HCT116 (cell line): ENCODE measurements around the gene SNRPD2. TPM values are rescaled to one million over a fixed set of nuclear protein-coding genes. Genes with fewer than 3 reads are reported as not detected.

Experiments used
- ATAC-seq: fragments of 200-7000 bp; cut with Tn5 transposase; 2 replicates; pipeline ENCODE4 v1.9.1; 2020; ENCODE audit warnings: mild to moderate bottlenecking, moderate library complexity
- BruUV-seq: library from RNA; stranded (reverse); fragments of 400-500 nt; replicated peaks from 2 replicates; lab custom pipeline; 2021; lab: Mats Ljungman, UMichigan
- CTCF ChIA-PET: fragments of 300-600 bp; sonication (Branson Sonifier 250); formaldehyde crosslinking; loops from one replicate; lab custom pipeline; 2021; ENCODE audit warnings: antibody characterized with exemption; lab: Charles Lee
- POLR2A ChIA-PET: fragments of 300-600, 350-600 bp; sonication (Branson Sonifier 250); formaldehyde crosslinking; loops from one replicate; lab custom pipeline; 2021; ENCODE audit warnings: antibody characterized with exemption; lab: Charles Lee
- RAD21 ChIA-PET, 2 experiments: fragments of 300-600 bp; sonication (Branson Sonifier 250); formaldehyde crosslinking; loops; one replicate each; lab custom pipeline; 2023; ENCODE audit warnings: low total read pairs in 2 of 2; ENCODE audit not compliant: uncharacterized antibody in 2 of 2, unreplicated experiment in 2 of 2, low non-redundant PET in 1 of 2; lab: Charles Lee
- DNase-seq: peaks from one replicate; pipeline ENCODE4 v3.0.0-alpha.2; 2010; ENCODE audit warnings: low read depth, low spot score
- H2AFZ ChIP-seq: fragments of 200-600 bp; shearing (Covaris generic), sonication (generic); 2 replicates; pipeline ENCODE4 v1.6.1; 2017; ENCODE audit warnings: low read depth, mixed run types, mixed read lengths, antibody characterized with exemption, low read length; ENCODE audit not compliant: poor library complexity, severe bottlenecking
- H3K27ac ChIP-seq: 2 replicates; pipeline ENCODE4 v1.5.1; 2012; ENCODE audit warnings: low read depth, low read length
- H3K27me3 ChIP-seq: fragments of 200-600 bp; sonication (generic); 2 replicates; pipeline ENCODE4 v1.6.1; 2016; ENCODE audit warnings: mixed run types, low read length, mixed read lengths; ENCODE audit not compliant: insufficient read depth
- H3K36me3 ChIP-seq, 2 experiments: fragments of 200-500 bp in 1 of 2; fragments of 200-600 bp in 1 of 2; sonication (Bioruptor generic) in 1 of 2; sonication (generic) in 1 of 2; 2 replicates each; pipeline versions ENCODE4 v1.5.1 to v1.6.1; 2014 to 2016; ENCODE audit warnings: low read length in 2 of 2, inconsistent platforms in 1 of 2, mixed read lengths in 1 of 2, mixed run types in 1 of 2; ENCODE audit not compliant: insufficient read depth in 2 of 2, control insufficient read depth in 1 of 2
- H3K4me1 ChIP-seq, 2 experiments: fragments of 200-600 bp in 1 of 2; sonication (generic) in 1 of 2; 2 replicates each; pipeline versions ENCODE4 v1.5.1 to v1.6.1; 2012 to 2017; ENCODE audit warnings: low read length in 2 of 2, inconsistent platforms in 1 of 2, mild to moderate bottlenecking in 1 of 2, mixed read lengths in 1 of 2, mixed run types in 1 of 2, moderate library complexity in 1 of 2; ENCODE audit not compliant: insufficient read depth in 2 of 2, control insufficient read depth in 1 of 2
- H3K4me2 ChIP-seq: fragments of 200-600 bp; sonication (generic); 2 replicates; pipeline ENCODE4 v1.6.1; 2017; ENCODE audit warnings: mixed run types, low read length, mixed read lengths
- H3K4me3 ChIP-seq, 2 experiments: fragments of 200-600 bp in 1 of 2; sonication (generic) in 1 of 2; replicated peaks in 1 of 2; 2 replicates each; pipeline ENCODE4 v1.5.1; 2011 to 2016; ENCODE audit warnings: low read length in 2 of 2, control low read depth in 1 of 2, low read depth in 1 of 2, mild to moderate bottlenecking in 1 of 2, mixed read lengths in 1 of 2, mixed run types in 1 of 2
- H3K79me2 ChIP-seq: fragments of 200-600 bp; sonication (generic); 2 replicates; pipeline ENCODE4 v1.6.1; 2017; ENCODE audit warnings: mild to moderate bottlenecking, mixed run types, low read length, moderate library complexity, mixed read lengths; ENCODE audit not compliant: insufficient read depth
- H3K9ac ChIP-seq: fragments of 200-600 bp; sonication (generic); 2 replicates; pipeline ENCODE4 v1.6.1; 2016; ENCODE audit warnings: low read length, mixed read lengths
- H3K9me2 ChIP-seq: fragments of 200-600 bp; sonication (generic), shearing (Covaris generic); 2 replicates; pipeline ENCODE4 v1.6.1; 2017; ENCODE audit warnings: mixed run types, mild to moderate bottlenecking, moderate library complexity; ENCODE audit not compliant: insufficient read depth
- H3K9me3 ChIP-seq, 2 experiments: fragments of 200-500 bp in 1 of 2; fragments of 200-600 bp in 1 of 2; sonication (Bioruptor generic) in 1 of 2; sonication (generic) in 1 of 2; 2 replicates each; pipeline ENCODE4 v1.6.1; 2014 to 2017; ENCODE audit warnings: low read length in 2 of 2, mixed read lengths in 2 of 2, inconsistent platforms in 1 of 2, low read depth in 1 of 2, mild to moderate bottlenecking in 1 of 2, mixed run types in 1 of 2, moderate library complexity in 1 of 2; ENCODE audit not compliant: control insufficient read depth in 1 of 2, insufficient read depth in 1 of 2
- H4K20me1 ChIP-seq: fragments of 200-600 bp; sonication (generic), shearing (Covaris generic); 2 replicates; pipeline ENCODE4 v1.6.1; 2017; ENCODE audit warnings: mixed run types, mild to moderate bottlenecking, moderate library complexity; ENCODE audit not compliant: insufficient read depth
- CBX3 ChIP-seq: IDR thresholded peaks from 2 replicates; pipeline ENCODE4 v1.6.1; 2012; ENCODE audit warnings: low read depth
- CEBPB ChIP-seq: IDR thresholded peaks from 2 replicates; pipeline ENCODE4 v1.6.1; 2012; ENCODE audit warnings: low read depth
- ELF1 ChIP-seq: IDR thresholded peaks from 2 replicates; pipeline ENCODE4 v1.6.1; 2012; ENCODE audit warnings: low read depth, borderline replicate concordance
- EZH2 ChIP-seq: fragments of 200-600 bp; sonication (generic); IDR thresholded peaks from 2 replicates; pipeline ENCODE4 v1.6.1; 2017; ENCODE audit warnings: antibody characterized with exemption, mixed run types
- FOSL1 ChIP-seq: IDR thresholded peaks from 2 replicates; pipeline ENCODE4 v1.6.1; 2012; ENCODE audit warnings: low read depth
- POLR2A ChIP-seq: IDR thresholded peaks from 2 replicates; pipeline ENCODE4 v1.7.0; 2011; ENCODE audit warnings: borderline replicate concordance; ENCODE audit not compliant: insufficient read depth, insufficient read length; ENCODE audit errors: extremely low read depth
- POLR2AphosphoS5 ChIP-seq: IDR thresholded peaks from 2 replicates; pipeline ENCODE4 v1.6.1; 2011; ENCODE audit warnings: mild to moderate bottlenecking, low read depth, low read length, moderate library complexity
- RAD21 ChIP-seq: IDR thresholded peaks from 2 replicates; pipeline ENCODE4 v1.6.1; 2012; ENCODE audit warnings: low read depth, mild to moderate bottlenecking
- SIN3A ChIP-seq: IDR thresholded peaks from 2 replicates; pipeline ENCODE4 v1.6.1; 2012; ENCODE audit warnings: low read depth
- SP1 ChIP-seq: IDR thresholded peaks from 2 replicates; pipeline ENCODE4 v1.6.1; 2012; ENCODE audit warnings: low read depth
- SRF ChIP-seq: IDR thresholded peaks from 2 replicates; pipeline ENCODE4 v1.6.1; 2012; ENCODE audit warnings: low read depth
- TCF7L2 ChIP-seq: IDR thresholded peaks from 2 replicates; pipeline ENCODE4 v1.7.0; 2011; ENCODE audit warnings: borderline replicate concordance, inconsistent platforms; ENCODE audit not compliant: insufficient read depth, insufficient read length; ENCODE audit errors: extremely low read depth
- YY1 ChIP-seq: IDR thresholded peaks from 2 replicates; pipeline ENCODE4 v1.6.1; 2011; ENCODE audit warnings: low read length, low read depth, moderate library complexity, mild to moderate bottlenecking; ENCODE audit not compliant: insufficient replicate concordance; ENCODE audit errors: extremely low read depth
- intact Hi-C: fragments of 100-400 bp; cut with micrococcal nuclease; formaldehyde crosslinking; loops from 2 replicates; pipeline ENCODE4 v1.10.0; 2022
- total RNA-seq: library from RNA; stranded (reverse); gene quantifications from one replicate; pipeline ENCODE4 v1.2.1, GENCODE V29; 2021; ENCODE audit not compliant: unreplicated experiment
- TF ChIP-seq, protein P1 (sequence below): IDR thresholded peaks from 2 replicates; pipeline ENCODE4 v1.6.1; 2012; ENCODE audit warnings: low read depth
- TF ChIP-seq, protein P2 (sequence below), 3 experiments: fragments of 200-600 bp in 1 of 3; sonication (generic) in 1 of 3; IDR thresholded peaks in 2 of 3; conservative IDR thresholded peaks in 1 of 3; 2 replicates each; pipeline ENCODE4 v1.5.1; 2012 to 2017; ENCODE audit warnings: low read depth in 2 of 3, low read length in 2 of 3, antibody characterized with exemption in 1 of 3, borderline replicate concordance in 1 of 3, control low read depth in 1 of 3, mild to moderate bottlenecking in 1 of 3, mixed read lengths in 1 of 3, mixed run types in 1 of 3, moderate library complexity in 1 of 3; ENCODE audit not compliant: insufficient read depth in 1 of 3
- TF ChIP-seq, protein P3 (sequence below): IDR thresholded peaks from 2 replicates; pipeline ENCODE4 v1.6.1; 2011; ENCODE audit warnings: mild to moderate bottlenecking, low read length, moderate library complexity; ENCODE audit not compliant: insufficient replicate concordance; ENCODE audit errors: extremely low read depth
- TF ChIP-seq, protein P4 (sequence below): IDR thresholded peaks from 2 replicates; pipeline ENCODE4 v1.6.1; 2012

The SNRPD2 gene
- total RNA-seq, 1 experiment from 2014 or later = 927 TPM

DNA sequence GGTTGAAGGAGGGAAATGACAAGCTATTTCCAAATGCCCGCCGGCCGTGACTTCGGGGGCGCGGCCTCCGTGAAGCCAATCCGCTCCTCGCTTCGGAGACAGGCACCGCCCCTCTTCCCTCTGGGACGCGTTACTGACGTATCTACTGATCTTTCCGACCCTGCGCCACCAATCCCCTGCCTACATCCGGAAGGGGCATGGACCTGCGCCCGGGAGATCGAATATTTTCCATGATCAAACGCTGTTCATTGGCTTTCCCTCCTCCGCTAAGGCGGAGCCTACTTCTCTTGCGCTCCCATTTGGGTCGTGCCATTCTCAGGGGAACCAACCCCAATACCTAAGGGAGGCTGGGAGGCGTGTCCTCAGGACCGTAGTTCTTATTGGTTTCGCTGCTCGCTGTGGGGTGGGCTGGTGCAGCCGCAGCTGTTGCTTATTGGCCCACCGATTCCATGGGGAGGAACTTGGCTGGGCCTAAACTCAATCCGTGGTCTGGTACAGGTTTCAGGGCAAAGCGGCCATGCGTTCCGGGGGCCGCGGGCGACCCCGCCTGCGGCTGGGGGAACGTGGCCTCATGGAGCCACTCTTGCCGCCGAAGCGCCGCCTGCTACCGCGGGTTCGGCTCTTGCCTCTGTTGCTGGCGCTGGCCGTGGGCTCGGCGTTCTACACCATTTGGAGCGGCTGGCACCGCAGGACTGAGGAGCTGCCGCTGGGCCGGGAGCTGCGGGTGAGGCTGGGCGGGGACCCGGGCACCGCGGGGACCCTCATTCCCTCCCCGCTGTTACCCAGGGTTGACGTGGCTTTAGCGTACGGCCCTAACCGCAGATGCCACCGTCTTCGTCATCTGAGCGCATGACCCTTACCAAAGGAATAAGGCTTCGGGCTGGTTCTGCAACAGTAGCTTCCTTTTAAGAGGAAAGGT, 693 bp upstream of the SNRPD2 start, which contains the start of gene QPCTL:
QPCTL (plus strand) TSS at position 480 of the 919 bp plus-strand sequence; CDS start at position 518, 38 bp downstream.
- H4K20me1 ChIP-seq = no peaks in the 10 kb centered on the region; the same call in 1 of the 2 replicates
- peaks cover 45% of the 10 kb centered on the region for H3K79me2 ChIP-seq
- peaks cover 9 to 30% of the 10 kb centered on the region in 2 experiments for H3K36me3 ChIP-seq
- H3K27me3 ChIP-seq = no peaks in the 10 kb centered on the region
- no TSS peak for BruUV-seq
- H3K27ac ChIP-seq = peak within 1 kb of the TSS; percentile 79
- peak within 1 kb of the TSS; percentile 86 for H2AFZ ChIP-seq
- peak; percentile 99 for DNase-seq
- ChIA-PET CTCF (interaction anchor here (0.6 to 2.9 kb wide), 13 partner anchors 11 to 1557 kb away, joined by 3 to 28 read pairs (median 8); partner anchors contain the start of gene SIX5), POLR2A (interaction anchor here (0.7 to 4.3 kb wide), 14 partner anchors 10 to 1548 kb away, joined by 3 to 24 read pairs (median 6); partner anchors contain the start of genes FOSB and SIX5), RAD21 (interaction anchor here (0.8 to 1.8 kb wide), 3 partner anchors 25 to 77 kb away, joined by 3 to 4 read pairs (median 4); partner anchors contain the start of gene SIX5 (in 1 of the 2))
- H3K4me3 ChIP-seq = peak within 1 kb of the TSS; percentile 86 to 98
- H3K9ac ChIP-seq = peak within 1 kb of the TSS; percentile 97
- H3K9me3 ChIP-seq = no peaks in the 10 kb centered on the region
- H3K4me2 ChIP-seq = peak within 1 kb of the TSS; percentile 95
- ATAC-seq = peak; percentile 91
- no peaks in the 10 kb centered on the region for H3K9me2 ChIP-seq
- peaks cover 3 to 13% of the 10 kb centered on the region in 2 experiments; a peak in 3 of 4 replicates for H3K4me1 ChIP-seq
- intact Hi-C loops = loop anchor here (2.0 kb wide), 1 partner anchor 78 kb away; no protein-coding TSS in a partner anchor
- TF ChIP-seq, protein P1, sequence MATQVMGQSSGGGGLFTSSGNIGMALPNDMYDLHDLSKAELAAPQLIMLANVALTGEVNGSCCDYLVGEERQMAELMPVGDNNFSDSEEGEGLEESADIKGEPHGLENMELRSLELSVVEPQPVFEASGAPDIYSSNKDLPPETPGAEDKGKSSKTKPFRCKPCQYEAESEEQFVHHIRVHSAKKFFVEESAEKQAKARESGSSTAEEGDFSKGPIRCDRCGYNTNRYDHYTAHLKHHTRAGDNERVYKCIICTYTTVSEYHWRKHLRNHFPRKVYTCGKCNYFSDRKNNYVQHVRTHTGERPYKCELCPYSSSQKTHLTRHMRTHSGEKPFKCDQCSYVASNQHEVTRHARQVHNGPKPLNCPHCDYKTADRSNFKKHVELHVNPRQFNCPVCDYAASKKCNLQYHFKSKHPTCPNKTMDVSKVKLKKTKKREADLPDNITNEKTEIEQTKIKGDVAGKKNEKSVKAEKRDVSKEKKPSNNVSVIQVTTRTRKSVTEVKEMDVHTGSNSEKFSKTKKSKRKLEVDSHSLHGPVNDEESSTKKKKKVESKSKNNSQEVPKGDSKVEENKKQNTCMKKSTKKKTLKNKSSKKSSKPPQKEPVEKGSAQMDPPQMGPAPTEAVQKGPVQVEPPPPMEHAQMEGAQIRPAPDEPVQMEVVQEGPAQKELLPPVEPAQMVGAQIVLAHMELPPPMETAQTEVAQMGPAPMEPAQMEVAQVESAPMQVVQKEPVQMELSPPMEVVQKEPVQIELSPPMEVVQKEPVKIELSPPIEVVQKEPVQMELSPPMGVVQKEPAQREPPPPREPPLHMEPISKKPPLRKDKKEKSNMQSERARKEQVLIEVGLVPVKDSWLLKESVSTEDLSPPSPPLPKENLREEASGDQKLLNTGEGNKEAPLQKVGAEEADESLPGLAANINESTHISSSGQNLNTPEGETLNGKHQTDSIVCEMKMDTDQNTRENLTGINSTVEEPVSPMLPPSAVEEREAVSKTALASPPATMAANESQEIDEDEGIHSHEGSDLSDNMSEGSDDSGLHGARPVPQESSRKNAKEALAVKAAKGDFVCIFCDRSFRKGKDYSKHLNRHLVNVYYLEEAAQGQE = no peak
- TF ChIP-seq CBX3 (no peak), RAD21 (no peak), POLR2A (peak; percentile 61), CEBPB (no peak), EZH2 (no peak), SRF (peak; percentile 62; the same call in 1 of the 2 replicates), YY1 (no peak), ELF1 (no peak; the same call in 1 of the 2 replicates), SP1 (peak; percentile 79), FOSL1 (no peak), SIN3A (peak; percentile 63), TCF7L2 (peak; percentile 94), POLR2AphosphoS5 (peak; percentile 85)
- TF ChIP-seq, protein P2, sequence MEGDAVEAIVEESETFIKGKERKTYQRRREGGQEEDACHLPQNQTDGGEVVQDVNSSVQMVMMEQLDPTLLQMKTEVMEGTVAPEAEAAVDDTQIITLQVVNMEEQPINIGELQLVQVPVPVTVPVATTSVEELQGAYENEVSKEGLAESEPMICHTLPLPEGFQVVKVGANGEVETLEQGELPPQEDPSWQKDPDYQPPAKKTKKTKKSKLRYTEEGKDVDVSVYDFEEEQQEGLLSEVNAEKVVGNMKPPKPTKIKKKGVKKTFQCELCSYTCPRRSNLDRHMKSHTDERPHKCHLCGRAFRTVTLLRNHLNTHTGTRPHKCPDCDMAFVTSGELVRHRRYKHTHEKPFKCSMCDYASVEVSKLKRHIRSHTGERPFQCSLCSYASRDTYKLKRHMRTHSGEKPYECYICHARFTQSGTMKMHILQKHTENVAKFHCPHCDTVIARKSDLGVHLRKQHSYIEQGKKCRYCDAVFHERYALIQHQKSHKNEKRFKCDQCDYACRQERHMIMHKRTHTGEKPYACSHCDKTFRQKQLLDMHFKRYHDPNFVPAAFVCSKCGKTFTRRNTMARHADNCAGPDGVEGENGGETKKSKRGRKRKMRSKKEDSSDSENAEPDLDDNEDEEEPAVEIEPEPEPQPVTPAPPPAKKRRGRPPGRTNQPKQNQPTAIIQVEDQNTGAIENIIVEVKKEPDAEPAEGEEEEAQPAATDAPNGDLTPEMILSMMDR (IDR thresholded peaks at IDR 0.05 in 2 of 3, conservative IDR thresholded peaks at IDR 0.05 in 1 of 3; ENCODE audit: borderline replicate concordance in 1 of 3, insufficient read depth in 1 of 3, low read depth in 2 of 3, low read length in 2 of 3) = no peak
- TF ChIP-seq, protein P3, sequence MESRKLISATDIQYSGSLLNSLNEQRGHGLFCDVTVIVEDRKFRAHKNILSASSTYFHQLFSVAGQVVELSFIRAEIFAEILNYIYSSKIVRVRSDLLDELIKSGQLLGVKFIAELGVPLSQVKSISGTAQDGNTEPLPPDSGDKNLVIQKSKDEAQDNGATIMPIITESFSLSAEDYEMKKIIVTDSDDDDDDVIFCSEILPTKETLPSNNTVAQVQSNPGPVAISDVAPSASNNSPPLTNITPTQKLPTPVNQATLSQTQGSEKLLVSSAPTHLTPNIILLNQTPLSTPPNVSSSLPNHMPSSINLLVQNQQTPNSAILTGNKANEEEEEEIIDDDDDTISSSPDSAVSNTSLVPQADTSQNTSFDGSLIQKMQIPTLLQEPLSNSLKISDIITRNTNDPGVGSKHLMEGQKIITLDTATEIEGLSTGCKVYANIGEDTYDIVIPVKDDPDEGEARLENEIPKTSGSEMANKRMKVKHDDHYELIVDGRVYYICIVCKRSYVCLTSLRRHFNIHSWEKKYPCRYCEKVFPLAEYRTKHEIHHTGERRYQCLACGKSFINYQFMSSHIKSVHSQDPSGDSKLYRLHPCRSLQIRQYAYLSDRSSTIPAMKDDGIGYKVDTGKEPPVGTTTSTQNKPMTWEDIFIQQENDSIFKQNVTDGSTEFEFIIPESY = no peak
- TF ChIP-seq, protein P4, sequence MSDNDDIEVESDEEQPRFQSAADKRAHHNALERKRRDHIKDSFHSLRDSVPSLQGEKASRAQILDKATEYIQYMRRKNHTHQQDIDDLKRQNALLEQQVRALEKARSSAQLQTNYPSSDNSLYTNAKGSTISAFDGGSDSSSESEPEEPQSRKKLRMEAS = peak; percentile 75; the same call in 1 of the 2 replicates
